ENCODE data around the gene WASF3. TPM values are rescaled to one million over a fixed set of nuclear protein-coding genes. Genes with fewer than 3 reads are reported as not detected.

WASF3 gene
- total and polyA plus RNA-seq, 2 experiments from 2014 or later = 9.9 to 20.7 TPM

DNA sequence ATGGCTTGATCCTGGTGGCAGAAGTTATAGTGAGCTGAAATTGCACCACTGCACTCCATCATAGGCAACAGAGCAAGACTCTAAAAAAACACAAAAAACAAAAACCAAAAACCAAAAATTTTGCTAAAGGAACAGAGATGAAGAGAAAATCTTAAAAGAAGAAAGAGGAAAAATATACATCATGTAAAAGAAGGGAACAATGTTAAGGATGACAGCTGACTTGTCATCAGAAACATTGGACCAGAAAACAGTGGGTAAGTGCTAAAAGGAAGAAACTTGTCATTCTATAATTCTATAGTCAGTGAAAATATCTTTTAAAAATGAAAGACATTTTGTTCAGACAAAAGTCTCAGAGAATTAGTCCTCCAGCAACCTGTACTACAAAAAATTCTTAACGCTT is 93.8 kb downstream of the WASF3 start (continued):
- TF ChIP-seq STAT1 (IDR thresholded peaks at IDR 0.05; ENCODE audit: unreplicated experiment) (no peak), CREB1 (CRISPR knock-in tag; IDR thresholded peaks at IDR 0.05; ENCODE audit: low read depth) (no peak), NANOG (IDR thresholded peaks at IDR 0.05; ENCODE audit: borderline replicate concordance) (no peak), EZH2phosphoT487 (IDR thresholded peaks at IDR 0.05; ENCODE audit: unreplicated experiment) (no peak), POLR2AphosphoS5 (IDR thresholded peaks at IDR 0.05; ENCODE audit: low read depth) (no peak)

DNA sequence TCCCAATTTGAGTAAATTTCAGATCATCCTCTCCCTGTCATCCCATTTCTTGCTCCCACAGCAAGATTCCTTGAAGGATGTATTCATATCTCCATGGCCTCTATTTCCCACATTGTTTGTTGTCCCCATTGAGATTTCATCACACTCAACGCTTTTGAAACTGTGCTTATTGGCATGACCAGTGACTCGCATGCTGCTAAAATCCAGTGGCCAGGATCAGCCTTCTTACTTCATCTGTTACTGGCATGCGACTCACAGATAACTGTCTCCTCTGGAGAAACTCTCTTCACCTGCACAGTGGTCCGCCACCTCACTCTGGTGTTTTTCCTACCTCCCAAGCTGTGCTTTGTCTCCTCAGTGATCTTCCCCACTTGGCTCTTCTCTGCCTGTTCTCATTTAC is 95.8 kb downstream of the WASF3 start:
- Histone ChIP-seq H3K9me2 (ENCODE audit: insufficient read depth) (no peaks in the 10 kb centered on the region), H3K27ac (ENCODE audit: low read depth) (no peak overlapping the region), H3K4me3 (no peak overlapping the region), H3K4me1 (ENCODE audit: insufficient read depth) (no peaks in the 10 kb centered on the region), H2AFZ (no peak overlapping the region), H3F3A (replicated peaks; ENCODE audit: low read depth) (no peaks in the 10 kb centered on the region), H3K4me2 (no peak overlapping the region), H4K20me1 (replicated peaks; ENCODE audit: insufficient read depth) (no peaks in the 10 kb centered on the region), H3K36me3 (ENCODE audit: insufficient read depth) (no peaks in the 10 kb centered on the region), H3K79me2 (replicated peaks; ENCODE audit: insufficient read depth) (no peaks in the 10 kb centered on the region), H3K27me3 (ENCODE audit: insufficient read depth) (no peaks in the 10 kb centered on the region)
- no peak overlapping the region for H3K4me3 Mint-ChIP-seq
- peaks cover 20% of the 10 kb centered on the region for H3K36me3 Mint-ChIP-seq (ENCODE audit: low read depth)
- no peak for DNase-seq (ENCODE audit: low spot score)
- H3K9me3 Mint-ChIP-seq = peaks cover 12% of the 10 kb centered on the region
- peaks cover 4% of the 10 kb centered on the region; the same call in 2 of the 3 replicates for H3K4me1 Mint-ChIP-seq
- H3K27ac Mint-ChIP-seq = no peak overlapping the region
- no peak for ATAC-seq
- TF ChIP-seq EZH2phosphoT487 (IDR thresholded peaks at IDR 0.05; ENCODE audit: unreplicated experiment) (no peak), ZNF331 (CRISPR knock-in tag; IDR thresholded peaks at IDR 0.05; ENCODE audit: low read depth) (no peak), JUNB (IDR thresholded peaks at IDR 0.05; ENCODE audit: unreplicated experiment) (no peak), ZNF114 (CRISPR knock-in tag; IDR thresholded peaks at IDR 0.05) (no peak), CREB1 (CRISPR knock-in tag; IDR thresholded peaks at IDR 0.05; ENCODE audit: low read depth) (no peak), STAT1 (IDR thresholded peaks at IDR 0.05; ENCODE audit: unreplicated experiment) (no peak), EZH2 (IDR thresholded peaks at IDR 0.05; ENCODE audit: low read depth, unreplicated experiment) (no peak)
- TF ChIP-seq, protein P1, sequence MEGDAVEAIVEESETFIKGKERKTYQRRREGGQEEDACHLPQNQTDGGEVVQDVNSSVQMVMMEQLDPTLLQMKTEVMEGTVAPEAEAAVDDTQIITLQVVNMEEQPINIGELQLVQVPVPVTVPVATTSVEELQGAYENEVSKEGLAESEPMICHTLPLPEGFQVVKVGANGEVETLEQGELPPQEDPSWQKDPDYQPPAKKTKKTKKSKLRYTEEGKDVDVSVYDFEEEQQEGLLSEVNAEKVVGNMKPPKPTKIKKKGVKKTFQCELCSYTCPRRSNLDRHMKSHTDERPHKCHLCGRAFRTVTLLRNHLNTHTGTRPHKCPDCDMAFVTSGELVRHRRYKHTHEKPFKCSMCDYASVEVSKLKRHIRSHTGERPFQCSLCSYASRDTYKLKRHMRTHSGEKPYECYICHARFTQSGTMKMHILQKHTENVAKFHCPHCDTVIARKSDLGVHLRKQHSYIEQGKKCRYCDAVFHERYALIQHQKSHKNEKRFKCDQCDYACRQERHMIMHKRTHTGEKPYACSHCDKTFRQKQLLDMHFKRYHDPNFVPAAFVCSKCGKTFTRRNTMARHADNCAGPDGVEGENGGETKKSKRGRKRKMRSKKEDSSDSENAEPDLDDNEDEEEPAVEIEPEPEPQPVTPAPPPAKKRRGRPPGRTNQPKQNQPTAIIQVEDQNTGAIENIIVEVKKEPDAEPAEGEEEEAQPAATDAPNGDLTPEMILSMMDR (conservative IDR thresholded peaks at IDR 0.05; ENCODE audit: low read depth in 2 of 2) = no peak
- TF ChIP-seq, protein P2, sequence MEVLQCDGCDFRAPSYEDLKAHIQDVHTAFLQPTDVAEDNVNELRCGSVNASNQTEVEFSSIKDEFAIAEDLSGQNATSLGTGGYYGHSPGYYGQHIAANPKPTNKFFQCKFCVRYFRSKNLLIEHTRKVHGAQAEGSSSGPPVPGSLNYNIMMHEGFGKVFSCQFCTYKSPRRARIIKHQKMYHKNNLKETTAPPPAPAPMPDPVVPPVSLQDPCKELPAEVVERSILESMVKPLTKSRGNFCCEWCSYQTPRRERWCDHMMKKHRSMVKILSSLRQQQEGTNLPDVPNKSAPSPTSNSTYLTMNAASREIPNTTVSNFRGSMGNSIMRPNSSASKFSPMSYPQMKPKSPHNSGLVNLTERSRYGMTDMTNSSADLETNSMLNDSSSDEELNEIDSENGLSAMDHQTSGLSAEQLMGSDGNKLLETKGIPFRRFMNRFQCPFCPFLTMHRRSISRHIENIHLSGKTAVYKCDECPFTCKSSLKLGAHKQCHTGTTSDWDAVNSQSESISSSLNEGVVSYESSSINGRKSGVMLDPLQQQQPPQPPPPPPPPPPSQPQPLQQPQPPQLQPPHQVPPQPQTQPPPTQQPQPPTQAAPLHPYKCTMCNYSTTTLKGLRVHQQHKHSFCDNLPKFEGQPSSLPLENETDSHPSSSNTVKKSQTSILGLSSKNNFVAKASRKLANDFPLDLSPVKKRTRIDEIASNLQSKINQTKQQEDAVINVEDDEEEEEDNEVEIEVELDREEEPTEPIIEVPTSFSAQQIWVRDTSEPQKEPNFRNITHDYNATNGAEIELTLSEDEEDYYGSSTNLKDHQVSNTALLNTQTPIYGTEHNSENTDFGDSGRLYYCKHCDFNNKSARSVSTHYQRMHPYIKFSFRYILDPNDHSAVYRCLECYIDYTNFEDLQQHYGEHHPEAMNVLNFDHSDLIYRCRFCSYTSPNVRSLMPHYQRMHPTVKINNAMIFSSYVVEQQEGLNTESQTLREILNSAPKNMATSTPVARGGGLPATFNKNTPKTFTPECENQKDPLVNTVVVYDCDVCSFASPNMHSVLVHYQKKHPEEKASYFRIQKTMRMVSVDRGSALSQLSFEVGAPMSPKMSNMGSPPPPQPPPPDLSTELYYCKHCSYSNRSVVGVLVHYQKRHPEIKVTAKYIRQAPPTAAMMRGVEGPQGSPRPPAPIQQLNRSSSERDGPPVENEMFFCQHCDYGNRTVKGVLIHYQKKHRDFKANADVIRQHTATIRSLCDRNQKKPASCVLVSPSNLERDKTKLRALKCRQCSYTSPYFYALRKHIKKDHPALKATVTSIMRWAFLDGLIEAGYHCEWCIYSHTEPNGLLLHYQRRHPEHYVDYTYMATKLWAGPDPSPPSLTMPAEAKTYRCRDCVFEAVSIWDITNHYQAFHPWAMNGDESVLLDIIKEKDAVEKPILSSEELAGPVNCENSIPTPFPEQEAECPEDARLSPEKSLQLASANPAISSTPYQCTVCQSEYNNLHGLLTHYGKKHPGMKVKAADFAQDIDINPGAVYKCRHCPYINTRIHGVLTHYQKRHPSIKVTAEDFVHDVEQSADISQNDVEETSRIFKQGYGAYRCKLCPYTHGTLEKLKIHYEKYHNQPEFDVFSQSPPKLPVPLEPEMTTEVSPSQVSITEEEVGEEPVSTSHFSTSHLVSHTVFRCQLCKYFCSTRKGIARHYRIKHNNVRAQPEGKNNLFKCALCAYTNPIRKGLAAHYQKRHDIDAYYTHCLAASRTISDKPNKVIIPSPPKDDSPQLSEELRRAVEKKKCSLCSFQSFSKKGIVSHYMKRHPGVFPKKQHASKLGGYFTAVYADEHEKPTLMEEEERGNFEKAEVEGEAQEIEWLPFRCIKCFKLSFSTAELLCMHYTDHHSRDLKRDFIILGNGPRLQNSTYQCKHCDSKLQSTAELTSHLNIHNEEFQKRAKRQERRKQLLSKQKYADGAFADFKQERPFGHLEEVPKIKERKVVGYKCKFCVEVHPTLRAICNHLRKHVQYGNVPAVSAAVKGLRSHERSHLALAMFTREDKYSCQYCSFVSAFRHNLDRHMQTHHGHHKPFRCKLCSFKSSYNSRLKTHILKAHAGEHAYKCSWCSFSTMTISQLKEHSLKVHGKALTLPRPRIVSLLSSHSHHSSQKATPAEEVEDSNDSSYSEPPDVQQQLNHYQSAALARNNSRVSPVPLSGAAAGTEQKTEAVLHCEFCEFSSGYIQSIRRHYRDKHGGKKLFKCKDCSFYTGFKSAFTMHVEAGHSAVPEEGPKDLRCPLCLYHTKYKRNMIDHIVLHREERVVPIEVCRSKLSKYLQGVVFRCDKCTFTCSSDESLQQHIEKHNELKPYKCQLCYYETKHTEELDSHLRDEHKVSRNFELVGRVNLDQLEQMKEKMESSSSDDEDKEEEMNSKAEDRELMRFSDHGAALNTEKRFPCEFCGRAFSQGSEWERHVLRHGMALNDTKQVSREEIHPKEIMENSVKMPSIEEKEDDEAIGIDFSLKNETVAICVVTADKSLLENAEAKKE (CRISPR knock-in tag; IDR thresholded peaks at IDR 0.05) = no peak
- TF ChIP-seq, protein P3, sequence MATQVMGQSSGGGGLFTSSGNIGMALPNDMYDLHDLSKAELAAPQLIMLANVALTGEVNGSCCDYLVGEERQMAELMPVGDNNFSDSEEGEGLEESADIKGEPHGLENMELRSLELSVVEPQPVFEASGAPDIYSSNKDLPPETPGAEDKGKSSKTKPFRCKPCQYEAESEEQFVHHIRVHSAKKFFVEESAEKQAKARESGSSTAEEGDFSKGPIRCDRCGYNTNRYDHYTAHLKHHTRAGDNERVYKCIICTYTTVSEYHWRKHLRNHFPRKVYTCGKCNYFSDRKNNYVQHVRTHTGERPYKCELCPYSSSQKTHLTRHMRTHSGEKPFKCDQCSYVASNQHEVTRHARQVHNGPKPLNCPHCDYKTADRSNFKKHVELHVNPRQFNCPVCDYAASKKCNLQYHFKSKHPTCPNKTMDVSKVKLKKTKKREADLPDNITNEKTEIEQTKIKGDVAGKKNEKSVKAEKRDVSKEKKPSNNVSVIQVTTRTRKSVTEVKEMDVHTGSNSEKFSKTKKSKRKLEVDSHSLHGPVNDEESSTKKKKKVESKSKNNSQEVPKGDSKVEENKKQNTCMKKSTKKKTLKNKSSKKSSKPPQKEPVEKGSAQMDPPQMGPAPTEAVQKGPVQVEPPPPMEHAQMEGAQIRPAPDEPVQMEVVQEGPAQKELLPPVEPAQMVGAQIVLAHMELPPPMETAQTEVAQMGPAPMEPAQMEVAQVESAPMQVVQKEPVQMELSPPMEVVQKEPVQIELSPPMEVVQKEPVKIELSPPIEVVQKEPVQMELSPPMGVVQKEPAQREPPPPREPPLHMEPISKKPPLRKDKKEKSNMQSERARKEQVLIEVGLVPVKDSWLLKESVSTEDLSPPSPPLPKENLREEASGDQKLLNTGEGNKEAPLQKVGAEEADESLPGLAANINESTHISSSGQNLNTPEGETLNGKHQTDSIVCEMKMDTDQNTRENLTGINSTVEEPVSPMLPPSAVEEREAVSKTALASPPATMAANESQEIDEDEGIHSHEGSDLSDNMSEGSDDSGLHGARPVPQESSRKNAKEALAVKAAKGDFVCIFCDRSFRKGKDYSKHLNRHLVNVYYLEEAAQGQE (IDR thresholded peaks at IDR 0.05; ENCODE audit: unreplicated experiment) = no peak
- TF ChIP-seq, protein P4, sequence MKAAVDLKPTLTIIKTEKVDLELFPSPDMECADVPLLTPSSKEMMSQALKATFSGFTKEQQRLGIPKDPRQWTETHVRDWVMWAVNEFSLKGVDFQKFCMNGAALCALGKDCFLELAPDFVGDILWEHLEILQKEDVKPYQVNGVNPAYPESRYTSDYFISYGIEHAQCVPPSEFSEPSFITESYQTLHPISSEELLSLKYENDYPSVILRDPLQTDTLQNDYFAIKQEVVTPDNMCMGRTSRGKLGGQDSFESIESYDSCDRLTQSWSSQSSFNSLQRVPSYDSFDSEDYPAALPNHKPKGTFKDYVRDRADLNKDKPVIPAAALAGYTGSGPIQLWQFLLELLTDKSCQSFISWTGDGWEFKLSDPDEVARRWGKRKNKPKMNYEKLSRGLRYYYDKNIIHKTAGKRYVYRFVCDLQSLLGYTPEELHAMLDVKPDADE (IDR thresholded peaks at IDR 0.05) = no peak
- H3K27me3 Mint-ChIP-seq (ENCODE audit: insufficient read depth, low read depth, poor library complexity) = no peaks in the 10 kb centered on the region

Data from GM23338 (cell line).